ENCODE measurements around the gene RTP4. TPM values are rescaled to one million over a fixed set of nuclear protein-coding genes. Genes with fewer than 3 reads are reported as not detected.

The RTP4 gene
- total and polyA plus RNA-seq, 2 of the 8 experiments (the other 6 are each of a cell fraction or from before 2014, with no cell fraction given) = not detected

DNA sequence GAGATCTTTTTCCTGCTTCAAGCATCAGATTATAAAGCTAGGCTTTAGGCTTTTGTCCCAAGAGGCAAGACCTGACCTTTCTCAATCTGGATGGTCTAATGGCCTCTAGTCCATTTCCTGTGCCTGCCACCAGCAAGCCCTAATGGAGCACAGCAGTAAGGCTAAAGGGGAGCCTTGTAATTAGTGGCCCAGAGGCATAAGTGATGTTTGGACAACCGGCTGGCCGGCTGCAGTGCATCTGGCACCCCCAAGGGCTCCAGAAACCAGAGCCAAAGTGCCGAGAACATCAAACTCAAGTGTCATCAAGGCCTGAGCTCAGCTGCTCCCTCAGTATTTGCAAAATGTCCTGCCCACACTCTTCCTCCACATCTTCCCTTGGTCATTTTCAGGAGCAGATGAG is 31.9 kb upstream of the RTP4 start:
- DNase-seq (ENCODE audit: low read depth in 1 of 2, low spot score in 2 of 2) = no peak
- CTCF ChIA-PET (ENCODE audit: partially characterized antibody) = interaction anchor here (0.8 to 24.1 kb wide), 3 partner anchors 9 to 340 kb away, joined by 3 to 947 read pairs (median 132); partner anchors contain the start of gene SST

More for the DNA sequence above, 31.9 kb upstream of the RTP4 start:
- no peak for FAIRE-seq
- TF ChIP-seq SAP30 (IDR thresholded peaks at IDR 0.05; ENCODE audit: insufficient read depth, insufficient replicate concordance, low read length) (no peak), ZNF274 (IDR thresholded peaks at IDR 0.05; ENCODE audit: borderline replicate concordance, extremely low read depth, low read length) (no peak), CREB1 (IDR thresholded peaks at IDR 0.05) (no peak), YY1 (IDR thresholded peaks at IDR 0.05; ENCODE audit: low read depth, low read length) (no peak), MAFK (IDR thresholded peaks at IDR 0.05; ENCODE audit: low read depth, low read length) (no peak), POLR2AphosphoS5 (IDR thresholded peaks at IDR 0.05; ENCODE audit: low read depth, low read length) (no peak), CTBP2 (IDR thresholded peaks at IDR 0.05; ENCODE audit: borderline replicate concordance, insufficient read depth, insufficient read length, low read length) (no peak), NRF1 (IDR thresholded peaks at IDR 0.05; ENCODE audit: low read depth, low read length) (no peak)
- WGBS, 2 experiments (ENCODE audit: extremely low coverage in 1 of 2, insufficient coverage in 1 of 2, insufficient read length in 1 of 2, insufficient replicate concordance in 2 of 2, low coverage in 1 of 2, low lambda C conversion rate in 2 of 2, missing lambda C conversion rate in 1 of 2) = 98% methylated on average over 3 of the region's 3 CpGs; no CpG with 5 or more reads in 1 of the 2 experiments
- no peaks in the 10 kb centered on the region for H3K9me3 ChIP-seq (ENCODE audit: insufficient read depth in 2 of 2, low read depth in 1 of 2, low read length in 1 of 2)
- H2BK5ac ChIP-seq (ENCODE audit: low read depth, low read length) = no peak overlapping the region
- no peak overlapping the region for H3K27ac ChIP-seq (ENCODE audit: low read depth, low read length)
- H2AK5ac ChIP-seq (ENCODE audit: low read depth, low read length) = no peak overlapping the region
- H3K14ac ChIP-seq (ENCODE audit: insufficient read length) = no peak overlapping the region
- no peak overlapping the region for H2BK120ac ChIP-seq (replicated peaks; ENCODE audit: low read depth, low read length)
- H3K4me2 ChIP-seq (ENCODE audit: insufficient read depth in 1 of 2, low read depth in 2 of 2, low read length in 2 of 2) = no peak overlapping the region
- H3K4me1 ChIP-seq (replicated peaks in 1 of 4; ENCODE audit: control insufficient read depth in 3 of 4, insufficient read depth in 4 of 4, low read length in 3 of 4) = no peaks in the 10 kb centered on the region; a peak in 1 of 7 replicates
- H4K5ac ChIP-seq (ENCODE audit: insufficient read length, low read depth, low read length) = no peak overlapping the region
- H3K23me2 ChIP-seq (ENCODE audit: low read depth, low read length) = no peaks in the 10 kb centered on the region
- no peak overlapping the region for H3K4me3 ChIP-seq (ENCODE audit: extremely low read depth in 1 of 4, insufficient read depth in 2 of 4, low read depth in 3 of 4, low read length in 4 of 4)
- no peaks in the 10 kb centered on the region for H3K27me3 ChIP-seq (replicated peaks in 1 of 4; ENCODE audit: control insufficient read depth in 3 of 4, extremely low read depth in 1 of 4, insufficient read depth in 3 of 4, low read length in 3 of 4)
- no peak overlapping the region for H3K9ac ChIP-seq (replicated peaks in 1 of 4; ENCODE audit: extremely low read depth in 1 of 4, low read depth in 3 of 4, low read length in 3 of 4)
- no peak overlapping the region for H4K91ac ChIP-seq (replicated peaks; ENCODE audit: insufficient read length, low read length)
- no peak overlapping the region; the same call in 1 of the 2 replicates for H2BK20ac ChIP-seq (ENCODE audit: low read length)
- H3K36me3 ChIP-seq (ENCODE audit: control insufficient read depth in 2 of 4, insufficient read depth in 4 of 4, low read length in 3 of 4) = no peaks in the 10 kb centered on the region
- POLR2A ChIA-PET (ENCODE audit: partially characterized antibody) = no interaction called here
- H3K4ac ChIP-seq (replicated peaks; ENCODE audit: insufficient read length, low read depth, low read length) = no peak overlapping the region
- no peak overlapping the region for H2BK15ac ChIP-seq (ENCODE audit: low read length)
- no peaks in the 10 kb centered on the region for H3K79me2 ChIP-seq (ENCODE audit: control insufficient read depth in 1 of 2, insufficient read depth in 2 of 2, low read length in 2 of 2)
- H3K79me1 ChIP-seq (ENCODE audit: low read depth, low read length) = no peaks in the 10 kb centered on the region
- H4K8ac ChIP-seq (ENCODE audit: extremely low read depth, insufficient read depth, low read length) = no peak overlapping the region
- no peak overlapping the region for H2AFZ ChIP-seq (ENCODE audit: low read length)
- H3K56ac ChIP-seq (replicated peaks; ENCODE audit: insufficient read length, low read depth, low read length) = no peak overlapping the region
- no peak overlapping the region for H3K18ac ChIP-seq (ENCODE audit: extremely low read depth, low read length)
- no peak overlapping the region for H2BK12ac ChIP-seq (ENCODE audit: low read depth, low read length)
- no peaks in the 10 kb centered on the region for H4K20me1 ChIP-seq (replicated peaks in 1 of 2; ENCODE audit: control insufficient read depth in 1 of 2, insufficient read depth in 2 of 2, low read length in 2 of 2)
- no peak overlapping the region for H3K23ac ChIP-seq (ENCODE audit: insufficient read length)
